ENCODE data around the gene P3H4. TPM values are rescaled to one million over a fixed set of nuclear protein-coding genes. Genes with fewer than 3 reads are reported as not detected.

Gene P3H4
- total RNA-seq, 4 donors from 2014 or later, result 8.5 to 18.6 (median 9.2) TPM

GRCh38 chr17:41814195-41814594 is 2.4 kb upstream of the P3H4 start:
- Histone ChIP-seq H3K4me3 (no peak overlapping the region), H3K36me3 (peaks cover 1% of the 10 kb centered on the region), H3K4me1 (peaks cover 44% of the 10 kb centered on the region), H3K27ac (no peak overlapping the region), H3K27me3 (no peaks in the 10 kb centered on the region), H3K9me3 (no peaks in the 10 kb centered on the region)
- DNase-seq (ENCODE audit: low spot score in 2 of 2), result no peak
- TF ChIP-seq POLR2AphosphoS5 (IDR thresholded peaks at IDR 0.05) (no peak), CTCF (IDR thresholded peaks at IDR 0.05) (no peak), POLR2A (IDR thresholded peaks at IDR 0.05) (no peak), EP300 (IDR thresholded peaks at IDR 0.05) (no peak)
- 57% methylated on average over 1 of the region's 1 CpG for WGBS

- WGBS, result 65% methylated on average over 9 of the region's 9 CpGs
- no peak for TF ChIP-seq POLR2A (IDR thresholded peaks at IDR 0.05)
- Histone ChIP-seq H3K4me3 (peak overlapping the region; percentile 82), H3K36me3 (no peaks in the 10 kb centered on the region), H3K4me1 (peaks cover 44% of the 10 kb centered on the region), H3K27me3 (no peaks in the 10 kb centered on the region), H3K27ac (no peak overlapping the region), H3K9me3 (no peaks in the 10 kb centered on the region)
- DNase-seq (ENCODE audit: low spot score in 2 of 2), result no peak
Measured at GRCh38 chr17:41813699-41814124, 2.0 kb upstream of the P3H4 start.

- no peak for TF ChIP-seq POLR2A (IDR thresholded peaks at IDR 0.05)
- no peak for TF ChIP-seq POLR2AphosphoS5 (IDR thresholded peaks at IDR 0.05)
- no peak for TF ChIP-seq CTCF (IDR thresholded peaks at IDR 0.05)
- no peak for TF ChIP-seq EP300 (IDR thresholded peaks at IDR 0.05)
- no peak for DNase-seq (ENCODE audit: low spot score in 2 of 2)
- Histone ChIP-seq H3K27ac (no peak overlapping the region), H3K27me3 (no peaks in the 10 kb centered on the region), H3K4me1 (peaks cover 44% of the 10 kb centered on the region), H3K36me3 (no peaks in the 10 kb centered on the region), H3K9me3 (no peaks in the 10 kb centered on the region), H3K4me3 (peak overlapping the region; percentile 82)
- WGBS, result 27% methylated on average over 12 of the region's 12 CpGs
Measured at GRCh38 chr17:41813152-41813680, 1.5 kb upstream of the P3H4 start.

GRCh38 chr17:41812381-41813151 is 817 bp upstream of the P3H4 start, which contains the start of gene FKBP10:
Gene FKBP10, plus strand, starts transcription at chr17:41813004. Its CDS starts 31 bp downstream, at chr17:41813035.
- WGBS, result 3% methylated on average over 31 of the region's 35 CpGs

More at GRCh38 chr17:41812381-41813151, 817 bp upstream of the P3H4 start, which contains the start of gene FKBP10:
- no peak for TF ChIP-seq CTCF (IDR thresholded peaks at IDR 0.05)
- TF ChIP-seq POLR2A (IDR thresholded peaks at IDR 0.05), result no peak
- TF ChIP-seq POLR2AphosphoS5 (IDR thresholded peaks at IDR 0.05), result no peak
- no peak for TF ChIP-seq EP300 (IDR thresholded peaks at IDR 0.05)
- Histone ChIP-seq H3K27me3 (no peaks in the 10 kb centered on the region), H3K4me1 (peaks cover 44% of the 10 kb centered on the region), H3K27ac (peak within 1 kb of the TSS; percentile 66), H3K36me3 (peaks cover 4% of the 10 kb centered on the region), H3K4me3 (peak within 1 kb of the TSS; percentile 82), H3K9me3 (no peaks in the 10 kb centered on the region)
- DNase-seq (ENCODE audit: low spot score in 2 of 2), result peak in 1 of 2 donors; percentile 75

All from suprapubic skin (tissue), 4 donors.